ENCODE results near the gene BFAR. TPM values are rescaled to one million over a fixed set of nuclear protein-coding genes. Genes with fewer than 3 reads are reported as not detected.
"Not testable (repeated sequence)": the region's sequence is repeated elsewhere in the genome, so short reads cannot be mapped to it uniquely, and the experiment has no call there.

Gene BFAR
- polyA plus RNA-seq, 1 donor (not counting 4 experiments of a cell fraction or from before 2014, with no cell fraction given), result 92.3 TPM

DNA sequence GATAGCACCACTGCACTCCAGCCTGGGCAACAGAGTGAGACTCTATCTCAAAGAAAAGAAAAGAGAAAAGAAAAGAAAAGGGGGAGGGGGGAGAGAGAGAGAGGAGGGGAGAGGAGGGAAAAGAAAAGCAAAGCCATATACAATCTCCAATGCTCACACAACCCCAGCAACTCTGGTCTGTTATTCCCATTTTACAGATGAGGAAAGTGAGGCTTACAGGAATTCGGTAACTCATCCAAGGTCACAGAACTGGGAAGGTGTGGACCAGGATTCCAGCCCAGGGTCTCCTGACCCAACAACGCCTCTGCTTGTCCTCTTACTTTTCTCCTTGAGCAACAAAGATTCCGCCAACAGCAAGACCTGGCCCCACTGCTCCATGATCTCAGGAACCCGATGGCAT is 48.4 kb downstream of the BFAR start:
- DNase-seq (ENCODE audit: low read depth, low spot score), result no peak
- H3K4me1 ChIP-seq (ENCODE audit: control insufficient read depth, extremely low read depth, insufficient read depth, low read length), result no peaks in the 10 kb centered on the region

GRCh38 chr16:14682121-14682520 is 49.4 kb downstream of the BFAR start:
- TF ChIP-seq CTCF (optimal IDR thresholded peaks at IDR 0.05 in 1 of 3, IDR thresholded peaks at IDR 0.05 in 1 of 3, conservative IDR thresholded peaks at IDR 0.05 in 1 of 3; ENCODE audit: extremely low read depth in 1 of 3, insufficient read depth in 2 of 3, low read length in 3 of 3) (no peak), EZH2 (IDR thresholded peaks at IDR 0.05; ENCODE audit: low read length) (no peak)
- DNase-seq (ENCODE audit: low read depth, low spot score) (no peak), FAIRE-seq (no peak)
- no peaks in the 10 kb centered on the region for H3K27me3 ChIP-seq (ENCODE audit: control insufficient read depth, extremely low read depth, insufficient read depth, low read length)
- H2AFZ ChIP-seq (ENCODE audit: control insufficient read depth, low read length), result no peak overlapping the region
- no peaks in the 10 kb centered on the region for H3K9me1 ChIP-seq (ENCODE audit: control insufficient read depth, extremely low read depth, insufficient read depth, low read length)
- H3K4me1 ChIP-seq (ENCODE audit: control insufficient read depth, extremely low read depth, insufficient read depth, low read length), result no peaks in the 10 kb centered on the region
- no peaks in the 10 kb centered on the region for H4K20me1 ChIP-seq (ENCODE audit: control insufficient read depth, extremely low read depth, insufficient read depth, low read length)
- H3K4me2 ChIP-seq (ENCODE audit: control insufficient read depth, extremely low read depth, insufficient read depth, low read depth, low read length), result no peak overlapping the region
- no peak overlapping the region for H3K9ac ChIP-seq (ENCODE audit: control insufficient read depth, extremely low read depth, insufficient read depth, low read length)
- no peak overlapping the region for H3K4me3 ChIP-seq (ENCODE audit: control insufficient read depth in 2 of 3, extremely low read depth in 1 of 3, insufficient read depth in 2 of 3, low read depth in 1 of 3, low read length in 3 of 3)
- dilution Hi-C loops (cut with MboI; ENCODE audit: extremely low pct_ligation_motif_present, low sequenced_read_pairs), result no loop called here
- no peaks in the 10 kb centered on the region for H3K9me3 ChIP-seq (ENCODE audit: control insufficient read depth, low read depth, low read length)
- no peaks in the 10 kb centered on the region for H3K36me3 ChIP-seq (ENCODE audit: control insufficient read depth in 2 of 2, extremely low read depth in 1 of 2, insufficient read depth in 2 of 2, low read length in 2 of 2)
- no peak overlapping the region for H3K27ac ChIP-seq (ENCODE audit: control insufficient read depth, insufficient read depth, low read length)
- H3K79me2 ChIP-seq (ENCODE audit: control insufficient read depth, insufficient read depth, low read length), result no peaks in the 10 kb centered on the region

More for the DNA sequence above, 48.4 kb downstream of the BFAR start:
- no peak for TF ChIP-seq CTCF (optimal IDR thresholded peaks at IDR 0.05 in 1 of 3, IDR thresholded peaks at IDR 0.05 in 1 of 3, conservative IDR thresholded peaks at IDR 0.05 in 1 of 3; ENCODE audit: extremely low read depth in 1 of 3, insufficient read depth in 2 of 3, low read length in 3 of 3)
- TF ChIP-seq EZH2 (IDR thresholded peaks at IDR 0.05; ENCODE audit: low read length), result no peak
- Histone ChIP-seq H3K36me3 (ENCODE audit: control insufficient read depth in 2 of 2, extremely low read depth in 1 of 2, insufficient read depth in 2 of 2, low read length in 2 of 2) (no peaks in the 10 kb centered on the region), H3K27me3 (ENCODE audit: control insufficient read depth, extremely low read depth, insufficient read depth, low read length) (no peaks in the 10 kb centered on the region), H3K9ac (ENCODE audit: control insufficient read depth, extremely low read depth, insufficient read depth, low read length) (no peak overlapping the region), H3K9me3 (ENCODE audit: control insufficient read depth, low read depth, low read length) (no peaks in the 10 kb centered on the region), H2AFZ (ENCODE audit: control insufficient read depth, low read length) (no peak overlapping the region), H3K79me2 (ENCODE audit: control insufficient read depth, insufficient read depth, low read length) (no peaks in the 10 kb centered on the region), H3K9me1 (ENCODE audit: control insufficient read depth, extremely low read depth, insufficient read depth, low read length) (no peaks in the 10 kb centered on the region), H4K20me1 (ENCODE audit: control insufficient read depth, extremely low read depth, insufficient read depth, low read length) (no peaks in the 10 kb centered on the region), H3K27ac (ENCODE audit: control insufficient read depth, insufficient read depth, low read length) (no peak overlapping the region), H3K4me3 (ENCODE audit: control insufficient read depth in 2 of 3, extremely low read depth in 1 of 3, insufficient read depth in 2 of 3, low read depth in 1 of 3, low read length in 3 of 3) (no peak overlapping the region), H3K4me2 (ENCODE audit: control insufficient read depth, extremely low read depth, insufficient read depth, low read depth, low read length) (no peak overlapping the region)
- dilution Hi-C loops (cut with MboI; ENCODE audit: extremely low pct_ligation_motif_present, low sequenced_read_pairs), result no loop called here
- no peak for FAIRE-seq

DNA sequence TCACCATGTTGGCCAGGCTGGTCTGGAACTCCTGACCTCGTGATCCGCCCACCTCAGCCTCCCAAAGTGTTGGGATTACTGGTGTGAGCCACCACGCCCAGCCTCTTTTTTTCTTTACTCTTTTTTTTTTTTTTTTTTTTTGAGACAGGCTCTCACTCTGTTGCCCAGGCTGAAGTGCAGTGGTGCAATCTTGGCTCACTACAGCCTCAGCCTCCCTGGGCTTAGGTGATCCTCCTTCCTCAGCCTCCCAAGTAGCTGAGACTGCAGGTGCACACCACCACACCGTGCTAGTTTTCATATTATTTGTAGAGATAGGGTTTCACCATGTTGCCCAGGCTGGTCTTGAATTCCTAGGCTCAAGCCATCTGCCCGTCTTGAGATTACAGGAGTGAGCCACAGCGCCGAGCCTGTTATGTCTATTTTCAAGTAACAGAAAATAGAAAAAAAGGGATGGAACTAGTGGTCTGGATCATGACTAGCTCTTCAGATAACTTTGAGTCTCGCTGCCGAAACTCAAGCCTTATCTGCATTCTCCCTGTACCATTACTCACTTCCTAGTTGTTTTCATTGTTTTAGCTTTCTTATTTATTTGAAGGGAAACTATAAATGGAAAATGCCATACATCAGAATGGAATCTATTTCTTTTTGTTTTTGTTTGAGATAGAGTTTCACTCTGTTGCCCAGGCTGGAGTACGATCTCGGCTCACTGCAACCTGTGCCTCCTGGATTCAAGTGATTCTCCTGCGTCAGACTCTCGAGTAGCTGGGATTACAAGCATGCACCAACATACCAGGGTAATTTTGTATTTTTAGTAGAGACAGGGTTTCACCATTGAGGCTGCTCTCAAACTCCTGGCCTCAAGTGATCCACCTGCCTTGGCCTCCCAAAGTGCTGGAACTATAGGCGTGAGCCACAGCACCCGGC is 53.4 kb downstream of the BFAR start:
- H3K9ac ChIP-seq (ENCODE audit: control insufficient read depth, extremely low read depth, insufficient read depth, low read length); H3K27me3 ChIP-seq (ENCODE audit: control insufficient read depth, extremely low read depth, insufficient read depth, low read length); dilution Hi-C loops (cut with MboI; ENCODE audit: extremely low pct_ligation_motif_present, low sequenced_read_pairs); H3K9me3 ChIP-seq (ENCODE audit: control insufficient read depth, low read depth, low read length); H3K9me1 ChIP-seq (ENCODE audit: control insufficient read depth, extremely low read depth, insufficient read depth, low read length); H2AFZ ChIP-seq (ENCODE audit: control insufficient read depth, low read length); H3K27ac ChIP-seq (ENCODE audit: control insufficient read depth, insufficient read depth, low read length); H4K20me1 ChIP-seq (ENCODE audit: control insufficient read depth, extremely low read depth, insufficient read depth, low read length); H3K4me1 ChIP-seq (ENCODE audit: control insufficient read depth, extremely low read depth, insufficient read depth, low read length); H3K36me3 ChIP-seq (ENCODE audit: control insufficient read depth in 2 of 2, extremely low read depth in 1 of 2, insufficient read depth in 2 of 2, low read length in 2 of 2); H3K79me2 ChIP-seq (ENCODE audit: control insufficient read depth, insufficient read depth, low read length); FAIRE-seq; H3K4me2 ChIP-seq (ENCODE audit: control insufficient read depth, extremely low read depth, insufficient read depth, low read depth, low read length); H3K4me3 ChIP-seq (ENCODE audit: control insufficient read depth in 2 of 3, extremely low read depth in 1 of 3, insufficient read depth in 2 of 3, low read depth in 1 of 3, low read length in 3 of 3); DNase-seq (ENCODE audit: low read depth, low spot score): not testable (repeated sequence)
